Measurements from ENCODE around the gene MYORG.

Gene MYORG

GRCh38 chr9:34385561-34386230 is 9.0 kb upstream of the MYORG start:
- no peak overlapping the region for H3K4me3 ChIP-seq (ENCODE audit: low read depth, low read length)

DNA sequence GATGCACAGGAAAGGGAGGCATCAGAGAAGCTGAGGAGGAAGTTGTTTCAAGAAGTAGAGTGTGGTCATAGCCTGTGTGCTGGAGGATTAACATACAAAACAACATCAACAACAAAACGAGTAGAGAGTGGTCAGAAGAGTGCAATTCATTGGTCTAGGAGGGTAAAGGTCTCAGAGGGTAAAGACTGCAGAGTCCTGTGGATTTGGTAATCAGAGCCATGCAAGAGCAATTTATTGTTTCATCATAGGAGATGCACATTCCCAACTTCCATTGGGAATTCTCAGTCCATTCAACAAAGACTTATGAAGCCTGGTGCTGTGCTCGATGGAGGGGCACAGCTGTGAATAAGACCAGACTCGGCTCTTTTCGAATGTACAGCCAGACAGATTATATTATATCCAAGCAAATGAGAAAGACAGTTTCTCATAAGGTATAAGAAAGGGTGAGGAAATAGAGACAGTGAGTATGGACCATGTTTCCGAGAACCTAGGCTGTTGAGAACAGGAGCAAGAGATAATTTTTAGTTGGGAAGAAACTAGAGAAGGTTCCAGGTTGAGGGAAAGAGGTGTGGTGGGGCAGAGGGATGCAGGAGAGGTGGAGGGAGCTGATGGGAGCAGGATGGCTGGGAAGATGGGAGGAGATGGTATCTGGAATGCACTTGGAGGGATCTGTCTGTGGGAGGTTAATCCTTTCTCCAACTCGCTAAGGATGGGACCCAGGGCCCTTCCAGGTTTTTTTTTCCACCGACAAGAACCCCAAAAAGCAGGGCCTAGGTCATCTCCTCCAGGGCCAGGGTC is 7.9 kb upstream of the MYORG start:
- no peak overlapping the region for H3K4me3 ChIP-seq (ENCODE audit: low read depth, low read length)

DNA sequence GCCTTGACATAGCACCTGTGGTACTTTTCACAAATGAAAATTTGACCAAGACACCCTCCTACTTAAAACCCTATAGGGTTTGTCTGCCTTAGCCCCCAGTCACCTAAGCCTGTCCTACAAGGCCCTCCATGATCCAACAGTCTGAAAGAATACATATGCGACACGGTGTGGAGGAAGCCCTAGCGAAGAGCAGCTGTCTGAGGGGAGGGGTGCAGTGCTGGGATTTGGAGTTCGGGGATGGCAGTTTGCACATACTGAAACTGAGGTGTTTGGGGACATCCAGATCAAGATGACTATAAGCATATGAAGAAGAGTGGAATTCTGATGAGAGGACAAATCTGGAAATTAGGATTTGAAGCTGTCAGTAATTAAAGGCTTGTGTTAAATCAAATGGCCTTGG is 7.2 kb upstream of the MYORG start:
- no peak overlapping the region for H3K4me3 ChIP-seq (ENCODE audit: low read depth, low read length)

GRCh38 chr9:34382879-34383278 is 6.2 kb upstream of the MYORG start:
- no peak overlapping the region for H3K4me3 ChIP-seq (ENCODE audit: low read depth, low read length)

DNA sequence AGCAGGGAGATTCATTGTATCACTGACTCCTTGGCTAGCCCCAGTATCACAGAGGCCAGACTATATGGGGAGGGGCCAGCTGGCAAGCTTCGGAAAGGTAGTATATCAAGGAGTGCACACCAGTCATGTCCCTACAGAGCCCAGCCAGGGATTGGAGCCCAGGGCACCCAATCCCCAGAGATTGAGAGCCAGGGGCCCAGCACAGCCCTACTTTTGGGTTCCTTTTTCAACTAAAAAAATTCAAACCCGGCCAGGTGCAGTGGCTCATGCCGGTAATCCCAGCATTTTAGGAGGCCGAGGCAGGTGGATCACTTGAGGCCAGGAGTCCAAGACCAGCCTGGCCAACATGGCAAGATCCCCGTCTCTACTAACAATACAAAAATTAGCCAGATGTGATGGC is 5.4 kb upstream of the MYORG start:
- no peak overlapping the region for H3K4me3 ChIP-seq (ENCODE audit: low read depth, low read length)

GRCh38 chr9:34381323-34381722 is 4.6 kb upstream of the MYORG start:
- peak overlapping the region; percentile 39 for H3K4me3 ChIP-seq (ENCODE audit: low read depth, low read length)

- H3K4me3 ChIP-seq (ENCODE audit: low read depth, low read length) = peak overlapping the region; percentile 39
Observed at GRCh38 chr9:34380511-34381315, 4.0 kb upstream of the MYORG start.

GRCh38 chr9:34380034-34380510 is 3.4 kb upstream of the MYORG start:
- H3K4me3 ChIP-seq (ENCODE audit: low read depth, low read length) = peak overlapping the region; percentile 78

DNA sequence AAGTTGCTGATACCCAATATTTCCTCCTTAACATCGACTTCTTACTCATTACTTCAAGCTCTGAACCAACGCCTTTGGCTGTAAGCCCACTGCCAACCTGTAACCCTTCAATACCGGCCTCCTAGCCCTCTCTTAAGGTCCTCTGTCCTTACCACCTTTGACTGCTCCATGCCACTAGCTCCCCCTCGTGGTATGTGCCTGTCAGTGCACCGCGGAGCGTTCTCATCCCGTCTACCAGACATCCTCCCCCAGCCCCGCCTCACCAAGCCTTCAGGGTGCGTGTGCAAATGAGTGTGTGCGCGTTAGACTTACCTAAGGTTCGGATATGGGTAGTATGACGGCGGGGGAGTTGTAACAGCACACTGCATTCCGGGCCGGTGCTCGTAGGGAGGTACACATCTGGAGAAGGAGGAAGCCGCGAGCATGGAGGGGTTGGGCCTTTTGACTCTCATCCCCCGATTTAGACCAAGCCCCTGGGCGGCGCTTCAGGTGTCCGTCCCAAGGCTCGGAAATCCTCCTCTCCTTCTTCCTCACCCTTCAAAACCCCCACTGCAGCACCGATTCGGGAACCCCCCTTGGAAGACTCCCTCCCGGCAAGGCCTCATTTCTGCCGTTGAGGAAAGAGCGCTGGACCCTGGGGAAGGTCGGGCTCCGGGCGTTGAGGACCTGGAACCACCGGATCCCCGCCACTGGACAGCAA is 2.8 kb upstream of the MYORG start:
- H3K4me3 ChIP-seq (ENCODE audit: low read depth, low read length) = peak overlapping the region; percentile 78

DNA sequence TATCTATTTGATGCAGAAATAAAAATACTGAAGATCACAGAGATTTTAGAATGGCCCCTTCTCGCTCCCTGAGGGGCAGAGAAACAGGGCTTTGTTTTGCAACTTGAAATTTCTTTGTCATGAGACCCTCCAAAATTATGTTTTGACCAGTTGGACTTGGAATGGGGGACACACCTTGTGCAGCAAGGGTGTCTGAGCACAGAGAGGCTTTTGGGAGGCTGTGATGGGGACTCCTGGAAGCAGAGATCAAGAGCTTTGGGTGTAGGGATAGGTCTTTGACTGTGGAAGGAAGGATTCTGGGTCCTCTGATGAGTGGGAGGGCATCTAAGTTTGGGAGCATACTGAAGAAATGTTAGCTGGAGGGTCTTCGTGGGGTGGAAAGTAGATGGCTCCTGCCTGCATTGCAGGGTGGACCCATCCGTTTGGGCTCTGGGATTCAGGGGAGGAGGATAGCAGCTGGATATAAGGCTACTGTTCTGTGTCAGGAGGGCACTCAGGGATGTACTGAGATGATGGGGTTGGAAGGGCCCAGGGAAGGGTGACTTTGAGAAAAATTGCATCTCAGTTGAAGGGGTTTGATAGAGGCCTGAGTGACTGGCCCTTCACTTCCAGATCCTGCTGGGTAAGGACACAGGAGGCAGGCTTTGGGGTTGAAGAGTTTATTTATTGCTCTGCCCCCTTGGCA is 1.8 kb upstream of the MYORG start:
- H3K4me3 ChIP-seq (ENCODE audit: low read depth, low read length) = no peak overlapping the region

DNA sequence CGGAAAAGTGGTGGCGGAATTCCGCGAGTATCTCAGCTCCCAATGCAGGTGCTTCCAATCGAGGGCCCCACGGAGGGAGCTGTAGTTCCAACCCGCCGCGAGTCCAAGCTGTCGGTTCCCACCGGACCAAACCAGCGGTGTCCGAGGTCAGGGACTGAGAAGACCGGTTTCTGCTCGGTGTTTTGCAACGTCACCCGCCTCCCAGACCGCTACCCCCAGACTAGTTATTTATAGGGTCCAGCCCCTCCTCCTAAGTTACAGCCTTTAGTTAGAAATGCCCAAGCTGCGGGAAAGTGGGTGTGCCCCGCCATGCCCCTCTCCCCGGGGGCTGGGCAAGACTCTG is 677 bp upstream of the MYORG start:
- peak overlapping the region; percentile 37 for H3K4me3 ChIP-seq (ENCODE audit: low read depth, low read length)

DNA sequence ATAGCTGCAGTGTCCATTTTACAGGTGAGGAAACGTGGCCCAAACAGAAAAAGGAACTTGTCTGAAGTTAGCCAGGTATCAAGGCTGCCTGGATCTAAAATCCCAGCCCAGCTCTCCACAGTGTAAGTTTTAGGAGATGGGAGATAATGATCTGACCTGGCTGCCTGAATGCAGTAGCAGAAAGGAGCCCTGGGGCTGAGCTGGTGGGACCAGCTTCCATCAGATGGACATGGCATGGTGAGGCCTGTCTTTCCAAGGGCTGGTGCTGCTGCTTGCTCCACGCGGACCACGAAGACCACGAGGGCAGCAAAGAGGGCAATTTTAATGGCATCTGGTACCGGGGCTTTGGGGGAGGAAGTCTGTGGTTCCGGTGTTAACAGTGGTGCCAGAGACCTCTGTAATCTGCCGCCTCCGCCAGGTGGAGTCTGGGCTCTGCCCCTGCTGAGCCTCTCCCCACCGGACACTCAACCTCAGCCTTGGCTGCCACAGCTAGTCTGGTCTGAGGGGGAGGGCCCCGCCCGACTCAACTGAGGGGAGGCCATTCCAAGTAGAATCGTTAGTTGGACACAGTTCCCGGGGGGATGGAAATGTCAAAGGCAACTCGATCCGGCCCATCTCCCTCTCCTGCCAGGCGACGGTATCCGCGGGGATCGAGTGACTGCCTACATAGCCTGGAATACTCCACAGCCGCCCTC is 650 bp downstream of the MYORG start:
- peak overlapping the region; percentile 57 for H3K4me3 ChIP-seq (ENCODE audit: low read depth, low read length)

GRCh38 chr9:34374905-34375552 is 1.7 kb downstream of the MYORG start:
- no peak overlapping the region for H3K4me3 ChIP-seq (ENCODE audit: low read depth, low read length)

DNA sequence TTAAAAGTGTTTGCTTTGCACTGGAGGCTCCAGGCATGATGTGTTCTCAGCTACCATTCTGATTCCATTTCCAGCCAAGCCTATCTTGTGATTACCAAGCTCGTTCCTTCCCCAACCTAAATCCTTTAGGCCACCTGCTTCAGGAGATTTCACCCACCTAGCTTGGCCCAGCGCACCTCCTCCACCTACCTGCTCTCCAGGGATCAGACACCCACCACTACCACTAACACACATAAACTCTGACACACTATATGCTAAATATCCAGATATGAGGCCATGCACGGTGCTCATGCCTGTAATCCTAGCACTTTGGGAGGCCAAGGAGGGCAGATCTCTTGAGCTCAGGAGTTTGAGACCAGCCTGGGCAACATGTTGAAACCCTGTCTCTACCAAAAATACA is 2.4 kb downstream of the MYORG start:
- H3K4me3 ChIP-seq (ENCODE audit: low read depth, low read length) = no peak overlapping the region

GRCh38 chr9:34373749-34374148 is 2.9 kb downstream of the MYORG start:
- H3K4me3 ChIP-seq (ENCODE audit: low read depth, low read length) = no peak overlapping the region

GRCh38 chr9:34372467-34373011 is 4.2 kb downstream of the MYORG start:
- no peak overlapping the region for H3K4me3 ChIP-seq (ENCODE audit: low read depth, low read length)

DNA sequence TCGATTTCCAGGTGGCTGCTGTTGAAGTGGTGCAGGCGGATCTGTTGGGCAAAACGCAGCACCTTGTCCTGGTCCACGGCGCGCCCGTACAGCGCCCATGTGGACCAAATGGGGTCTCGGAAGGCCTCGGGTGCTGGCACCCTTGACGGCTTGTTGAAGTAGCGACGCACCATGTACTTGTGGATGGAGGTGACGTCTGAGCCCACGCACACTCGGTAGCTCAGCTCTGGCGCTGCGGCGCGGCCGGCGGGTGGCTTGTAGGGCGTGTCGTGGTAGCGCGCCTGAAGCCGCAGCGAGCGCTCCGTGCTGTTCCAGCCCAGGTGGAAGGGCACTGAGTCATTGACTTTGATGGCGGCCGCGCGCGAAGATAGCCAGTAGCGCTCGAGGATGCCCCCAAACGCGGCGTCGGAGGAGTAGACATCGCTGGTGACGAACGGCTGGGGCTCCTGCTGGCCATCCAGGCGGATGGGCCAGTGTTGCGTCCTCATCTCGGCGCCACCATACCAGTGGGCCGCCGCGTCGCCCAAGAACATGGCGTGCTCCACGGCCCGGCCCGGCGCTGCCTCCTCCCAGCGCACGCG is 4.7 kb downstream of the MYORG start:
- no peak overlapping the region for H3K4me3 ChIP-seq (ENCODE audit: low read depth, low read length)

DNA sequence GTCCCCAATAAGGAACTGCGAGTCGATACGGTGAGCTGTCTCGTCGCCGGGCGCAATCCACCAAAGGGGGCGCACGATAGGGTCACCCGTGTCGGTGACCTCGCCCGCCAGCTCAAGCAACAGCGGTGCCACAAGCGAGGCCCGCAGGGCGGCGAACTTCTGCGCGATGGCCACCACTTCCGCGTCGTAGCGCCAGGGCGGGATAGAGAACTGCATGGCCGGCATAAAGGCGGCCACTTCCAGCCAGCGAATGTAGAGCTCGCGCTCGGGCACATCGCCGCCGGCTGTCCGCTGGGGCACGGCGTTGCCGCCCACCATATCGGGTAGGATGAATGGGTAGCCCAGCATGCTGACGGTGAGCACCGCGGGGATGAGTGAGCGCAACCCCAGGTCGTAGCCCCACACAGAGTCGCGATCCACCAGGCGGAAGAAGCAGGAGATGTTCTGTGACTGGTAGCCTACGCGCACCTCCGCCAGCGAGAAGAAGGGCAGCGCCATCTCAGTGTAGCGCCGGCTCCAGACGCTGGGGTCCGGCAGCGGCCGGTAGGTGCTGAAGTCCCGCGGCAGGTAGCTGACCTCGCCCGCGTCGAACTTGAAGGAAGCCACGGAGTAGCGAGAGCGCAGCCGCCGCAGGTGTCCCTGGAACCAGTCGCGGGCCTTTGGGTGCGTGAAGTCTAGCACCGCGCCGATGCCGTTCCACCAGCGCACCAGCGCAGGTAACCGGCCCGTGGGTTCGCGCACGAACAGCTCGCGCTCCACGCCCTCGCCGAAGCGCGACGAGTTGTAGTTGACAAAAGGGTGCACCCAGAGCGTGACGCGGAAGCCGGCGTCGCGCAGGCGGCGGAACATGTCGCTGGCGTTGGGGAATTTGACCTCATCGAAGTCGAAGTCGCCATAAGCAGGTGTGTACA is 5.5 kb downstream of the MYORG start:
- H3K4me3 ChIP-seq (ENCODE audit: low read depth, low read length) = no peak overlapping the region
